GM21786 (cell line): Measurements from ENCODE around the gene PSMD13.
"Not testable (repeated sequence)": the region's sequence is repeated elsewhere in the genome, so short reads cannot be mapped to it uniquely, and the experiment has no call there.

Source experiments
- ATAC-seq: cut with Tn5 transposase; IDR thresholded peaks from one replicate; pipeline ENCODE4 v1.9.1; 2021; ENCODE audit not compliant: unreplicated experiment

The PSMD13 gene

GRCh38 chr11:285894-286220 is 49.1 kb downstream of the PSMD13 start:
- no peak for ATAC-seq

GRCh38 chr11:286977-287820 is 50.4 kb downstream of the PSMD13 start:
- ATAC-seq, result not testable (repeated sequence)

- ATAC-seq, result no peak
These were observed 51.2 kb downstream of the PSMD13 start for GRCh38 chr11:287821-288477.

- no peak for ATAC-seq
These were observed 52.0 kb downstream of the PSMD13 start, which contains the start of gene PGGHG for GRCh38 chr11:288478-289397. Gene PGGHG, plus strand, starts transcription at chr11:289126. Its CDS starts 691 bp downstream, at chr11:289817.

- ATAC-seq, result no peak
These were observed 52.6 kb downstream of the PSMD13 start for GRCh38 chr11:289398-289711.

- ATAC-seq, result no peak
These were observed 53.2 kb downstream of the PSMD13 start for GRCh38 chr11:289712-290620.

GRCh38 chr11:290621-291231 is 54.0 kb downstream of the PSMD13 start:
- no peak for ATAC-seq

GRCh38 chr11:291281-292210 is 54.8 kb downstream of the PSMD13 start:
- ATAC-seq, result no peak

GRCh38 chr11:292211-293121 is 55.7 kb downstream of the PSMD13 start:
- no peak for ATAC-seq

- ATAC-seq, result no peak
These were observed 56.6 kb downstream of the PSMD13 start for GRCh38 chr11:293271-293851.

GRCh38 chr11:293852-294661 is 57.3 kb downstream of the PSMD13 start:
- ATAC-seq, result no peak

GRCh38 chr11:294780-295179 is 58.0 kb downstream of the PSMD13 start:
- ATAC-seq, result no peak

- ATAC-seq, result no peak
These were observed 58.8 kb downstream of the PSMD13 start for GRCh38 chr11:295351-296170.

GRCh38 chr11:296171-297050 is 59.6 kb downstream of the PSMD13 start:
- no peak for ATAC-seq

- ATAC-seq, result no peak
These were observed 60.3 kb downstream of the PSMD13 start for GRCh38 chr11:297051-297585.
